ENCODE measurements around the gene PCNT. TPM values are rescaled to one million over a fixed set of nuclear protein-coding genes. Genes with fewer than 3 reads are reported as not detected.

Gene PCNT
- total and polyA plus RNA-seq, 2 of the 4 experiments (the other 2 are of a cell fraction) = 10.0 to 19.4 TPM

DNA sequence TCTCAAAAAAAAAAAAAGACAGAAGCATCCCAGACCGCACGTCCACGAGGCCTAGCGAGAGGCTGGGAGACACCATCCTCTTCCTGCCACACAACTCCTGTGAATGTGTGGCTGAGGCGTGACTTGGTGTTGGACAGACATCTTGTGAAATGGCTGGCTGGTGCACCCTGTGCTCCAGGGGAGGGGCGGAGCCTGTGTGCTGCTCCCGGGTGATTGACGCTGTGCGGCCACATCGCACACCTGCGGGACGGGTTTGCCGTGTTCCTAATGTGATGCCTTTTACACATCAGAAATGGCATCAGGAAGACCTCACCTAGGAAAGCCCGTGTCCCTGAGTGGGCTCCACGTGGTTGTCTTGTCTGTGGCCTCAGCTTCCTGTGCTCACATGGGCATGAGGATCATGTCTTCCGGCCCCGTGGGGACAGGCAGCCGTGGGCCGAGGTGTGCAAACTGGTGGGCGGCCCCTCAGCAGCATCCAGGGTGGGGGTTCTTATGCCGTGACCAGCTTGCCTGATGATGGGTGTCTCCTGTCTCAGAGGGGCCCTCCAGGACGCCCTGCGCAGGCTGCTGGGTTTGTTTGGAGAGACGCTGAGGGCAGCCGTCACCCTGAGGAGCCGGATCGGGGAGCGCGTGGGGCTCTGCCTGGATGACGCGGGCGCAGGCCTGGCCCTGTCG, 64.4 kb downstream of the PCNT start:
- POLR2A ChIA-PET (ENCODE audit: unreplicated experiment) = no interaction called here
- H3K4me2 ChIP-seq (ENCODE audit: low read depth, low read length) = no peak overlapping the region
- no peak for ATAC-seq (ENCODE audit: low read depth)
- H4K20me1 ChIP-seq (ENCODE audit: insufficient read depth, low read length) = peaks cover 4% of the 10 kb centered on the region; the same call in 1 of the 2 replicates
- H3K14ac ChIP-seq (replicated peaks; ENCODE audit: low read depth, low read length) = no peak overlapping the region
- DNase-seq = no peak
- H3K27ac ChIP-seq (ENCODE audit: insufficient read depth, low read length) = no peak overlapping the region
- H3K9me3 ChIP-seq (ENCODE audit: control insufficient read depth, insufficient read depth, low read length) = no peaks in the 10 kb centered on the region
- no peaks in the 10 kb centered on the region for H3K27me3 ChIP-seq (ENCODE audit: control insufficient read depth, insufficient read depth, low read length)
- H3K23ac ChIP-seq (ENCODE audit: low read depth, low read length) = no peak overlapping the region
- H4K91ac ChIP-seq (ENCODE audit: insufficient read depth, low read depth, low read length) = no peak overlapping the region
- H3K4me3 ChIP-seq (ENCODE audit: insufficient read depth, low read depth, low read length) = no peak overlapping the region
- H2BK5ac ChIP-seq (ENCODE audit: low read depth, low read length, poor library complexity, severe bottlenecking) = no peak overlapping the region
- no peak overlapping the region for H2AFZ ChIP-seq (replicated peaks; ENCODE audit: low read length, poor library complexity)
- no peak for TF ChIP-seq POLR2A (IDR thresholded peaks at IDR 0.05; ENCODE audit: low read depth, low read length)
- no peak for TF ChIP-seq SMC3 (IDR thresholded peaks at IDR 0.05; ENCODE audit: low read depth, low read length)
- TF ChIP-seq FOS (IDR thresholded peaks at IDR 0.05; ENCODE audit: low read depth, low read length) = no peak
- TF ChIP-seq CTCF (conservative IDR thresholded peaks at IDR 0.05; ENCODE audit: low read depth, low read length) = no peak
- TF ChIP-seq CEBPB (IDR thresholded peaks at IDR 0.05; ENCODE audit: low read depth, low read length) = no peak
- TF ChIP-seq MXI1 (IDR thresholded peaks at IDR 0.05; ENCODE audit: borderline replicate concordance, low read depth, low read length) = no peak
- TF ChIP-seq MAZ (IDR thresholded peaks at IDR 0.05; ENCODE audit: borderline replicate concordance, low read depth, low read length) = no peak
- no peak for TF ChIP-seq RCOR1 (IDR thresholded peaks at IDR 0.05; ENCODE audit: insufficient replicate concordance, low read length)
- TF ChIP-seq MAFK (IDR thresholded peaks at IDR 0.05; ENCODE audit: low read depth, low read length) = no peak
- TF ChIP-seq, protein P1, sequence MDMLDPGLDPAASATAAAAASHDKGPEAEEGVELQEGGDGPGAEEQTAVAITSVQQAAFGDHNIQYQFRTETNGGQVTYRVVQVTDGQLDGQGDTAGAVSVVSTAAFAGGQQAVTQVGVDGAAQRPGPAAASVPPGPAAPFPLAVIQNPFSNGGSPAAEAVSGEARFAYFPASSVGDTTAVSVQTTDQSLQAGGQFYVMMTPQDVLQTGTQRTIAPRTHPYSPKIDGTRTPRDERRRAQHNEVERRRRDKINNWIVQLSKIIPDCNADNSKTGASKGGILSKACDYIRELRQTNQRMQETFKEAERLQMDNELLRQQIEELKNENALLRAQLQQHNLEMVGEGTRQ (IDR thresholded peaks at IDR 0.05; ENCODE audit: low read depth, low read length) = no peak
- no peak for TF ChIP-seq CHD1 (IDR thresholded peaks at IDR 0.05; ENCODE audit: low read depth, low read length)
- no peak for TF ChIP-seq NFE2L2 (IDR thresholded peaks at IDR 0.05; ENCODE audit: low read depth, low read length)
- no peak for TF ChIP-seq RFX5 (IDR thresholded peaks at IDR 0.05; ENCODE audit: low read depth, low read length)
- TF ChIP-seq, protein P2, sequence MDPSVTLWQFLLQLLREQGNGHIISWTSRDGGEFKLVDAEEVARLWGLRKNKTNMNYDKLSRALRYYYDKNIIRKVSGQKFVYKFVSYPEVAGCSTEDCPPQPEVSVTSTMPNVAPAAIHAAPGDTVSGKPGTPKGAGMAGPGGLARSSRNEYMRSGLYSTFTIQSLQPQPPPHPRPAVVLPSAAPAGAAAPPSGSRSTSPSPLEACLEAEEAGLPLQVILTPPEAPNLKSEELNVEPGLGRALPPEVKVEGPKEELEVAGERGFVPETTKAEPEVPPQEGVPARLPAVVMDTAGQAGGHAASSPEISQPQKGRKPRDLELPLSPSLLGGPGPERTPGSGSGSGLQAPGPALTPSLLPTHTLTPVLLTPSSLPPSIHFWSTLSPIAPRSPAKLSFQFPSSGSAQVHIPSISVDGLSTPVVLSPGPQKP (IDR thresholded peaks at IDR 0.05; ENCODE audit: borderline replicate concordance, low read depth, low read length) = no peak
- no peak for TF ChIP-seq BHLHE40 (IDR thresholded peaks at IDR 0.05; ENCODE audit: low read depth, low read length)
- peaks cover 12 to 30% of the 10 kb centered on the region in 2 experiments for H3K79me1 ChIP-seq (ENCODE audit: low read depth in 1 of 2, low read length in 2 of 2)
- intact Hi-C loops (cut with micrococcal nuclease) = no loop called here
- CTCF ChIA-PET = interaction anchor here (1.0 kb wide), 1 partner anchor 24 kb away, joined by 3 read pairs; no protein-coding TSS in a partner anchor
- no peak overlapping the region for H3K56ac ChIP-seq (ENCODE audit: extremely low read depth, insufficient read depth, low read length)
- no peak overlapping the region for H4K5ac ChIP-seq (ENCODE audit: low read depth, low read length)
- 96% methylated on average over 24 of the region's 33 CpGs; no CpG with 5 or more reads in 1 of the 2 experiments for WGBS, 2 experiments (ENCODE audit: extremely low coverage in 2 of 2, insufficient read length in 1 of 2)
- no peak overlapping the region for H2AK9ac ChIP-seq (replicated peaks; ENCODE audit: low read depth, low read length, poor library complexity)
- no peak overlapping the region for H2BK15ac ChIP-seq (ENCODE audit: low read depth, low read length)
- H4K8ac ChIP-seq (ENCODE audit: low read depth in 2 of 2, low read length in 2 of 2) = no peak overlapping the region
- in situ Hi-C loops (cut with MboI; ENCODE audit: low sequenced_read_pairs) = no loop called here
- H3K4me1 ChIP-seq (ENCODE audit: control insufficient read depth, insufficient read depth, low read length) = no peaks in the 10 kb centered on the region
- dilution Hi-C loops (cut with HindIII; ENCODE audit: low sequenced_read_pairs, unreplicated experiment) = no loop called here
- no TSS peak for BruUV-seq (replicated peaks)
- no peak overlapping the region for H3K4ac ChIP-seq (ENCODE audit: low read depth, low read length)
- no peak overlapping the region for H2BK120ac ChIP-seq (ENCODE audit: low read depth, low read length)
- no peaks in the 10 kb centered on the region; the same call in 1 of the 2 replicates for H3K9me1 ChIP-seq (ENCODE audit: insufficient read depth, low read length)
- no peak overlapping the region for H3K18ac ChIP-seq (ENCODE audit: low read depth, low read length)
- H2AK5ac ChIP-seq (ENCODE audit: low read depth, low read length) = no peak overlapping the region
- no peak overlapping the region for H3K9ac ChIP-seq (ENCODE audit: low read depth, low read length)
- H2BK20ac ChIP-seq (ENCODE audit: low read depth, low read length) = no peak overlapping the region
- peaks cover 35% of the 10 kb centered on the region for H3K36me3 ChIP-seq (ENCODE audit: control insufficient read depth, insufficient read depth, low read length)
